ENCODE measurements around the gene SRPK3. TPM values are rescaled to one million over a fixed set of nuclear protein-coding genes. Genes with fewer than 3 reads are reported as not detected.
A peak's percentile ranks its signal among the peaks of the same experiment; 100 is the strongest.

SRPK3 gene
- total RNA-seq, 1 donor from 2014 or later = not detected

GRCh38 chrX:153825042-153825441 is 44.2 kb downstream of the SRPK3 start:
- H3K4me1 Mint-ChIP-seq (ENCODE audit: unreplicated experiment) = no peaks in the 10 kb centered on the region
- TF ChIP-seq CTCF (conservative IDR thresholded peaks at IDR 0.05) = no peak

GRCh38 chrX:153827016-153827415 is 46.2 kb downstream of the SRPK3 start:
- Mint-ChIP-seq H3K27ac (no peak overlapping the region), H3K36me3 (peaks cover 9% of the 10 kb centered on the region), H3K4me1 (ENCODE audit: unreplicated experiment) (no peaks in the 10 kb centered on the region), H3K27me3 (peaks cover 38% of the 10 kb centered on the region), H3K9me3 (peaks cover 9% of the 10 kb centered on the region), H3K4me3 (no peak overlapping the region)
- no peak for TF ChIP-seq CTCF (conservative IDR thresholded peaks at IDR 0.05)
- no peak for DNase-seq (ENCODE audit: extremely low spot score, unreplicated experiment)

More at GRCh38 chrX:153825042-153825441, 44.2 kb downstream of the SRPK3 start:
- peaks cover 9% of the 10 kb centered on the region for H3K9me3 Mint-ChIP-seq
- no peak for DNase-seq (ENCODE audit: extremely low spot score, unreplicated experiment)
- peaks cover 28% of the 10 kb centered on the region for H3K27me3 Mint-ChIP-seq
- peaks cover 9% of the 10 kb centered on the region for H3K36me3 Mint-ChIP-seq
- no peak overlapping the region for H3K4me3 Mint-ChIP-seq
- no peak overlapping the region for H3K27ac Mint-ChIP-seq

- peak overlapping the region; percentile 48 for H3K4me3 Mint-ChIP-seq
- peaks cover 9% of the 10 kb centered on the region for H3K36me3 Mint-ChIP-seq
- H3K27ac Mint-ChIP-seq = no peak overlapping the region
- H3K9me3 Mint-ChIP-seq = peaks cover 9% of the 10 kb centered on the region
- peaks cover 43% of the 10 kb centered on the region for H3K27me3 Mint-ChIP-seq
- no peaks in the 10 kb centered on the region for H3K4me1 Mint-ChIP-seq (ENCODE audit: unreplicated experiment)
- no peak for DNase-seq (ENCODE audit: extremely low spot score, unreplicated experiment)
- no peak for TF ChIP-seq CTCF (conservative IDR thresholded peaks at IDR 0.05)
These were observed 47.1 kb downstream of the SRPK3 start for GRCh38 chrX:153827903-153828302.

- H3K27ac Mint-ChIP-seq = no peak overlapping the region
- DNase-seq (ENCODE audit: extremely low spot score, unreplicated experiment) = no peak
- peaks cover 9% of the 10 kb centered on the region for H3K36me3 Mint-ChIP-seq
- H3K9me3 Mint-ChIP-seq = peaks cover 13% of the 10 kb centered on the region
- peaks cover 46% of the 10 kb centered on the region for H3K27me3 Mint-ChIP-seq
- H3K4me1 Mint-ChIP-seq (ENCODE audit: unreplicated experiment) = no peaks in the 10 kb centered on the region
- TF ChIP-seq CTCF (conservative IDR thresholded peaks at IDR 0.05) = no peak
- peak overlapping the region; percentile 44 for H3K4me3 Mint-ChIP-seq
These were observed 47.5 kb downstream of the SRPK3 start for GRCh38 chrX:153828308-153828707.

GRCh38 chrX:153828723-153829548 is 48.1 kb downstream of the SRPK3 start:
- peaks cover 9% of the 10 kb centered on the region for H3K36me3 Mint-ChIP-seq
- no peaks in the 10 kb centered on the region for H3K4me1 Mint-ChIP-seq (ENCODE audit: unreplicated experiment)
- H3K9me3 Mint-ChIP-seq = peaks cover 13% of the 10 kb centered on the region
- H3K4me3 Mint-ChIP-seq = peak overlapping the region; percentile 76
- H3K27me3 Mint-ChIP-seq = peaks cover 46% of the 10 kb centered on the region
- no peak for DNase-seq (ENCODE audit: extremely low spot score, unreplicated experiment)
- no peak for TF ChIP-seq CTCF (conservative IDR thresholded peaks at IDR 0.05)
- H3K27ac Mint-ChIP-seq = no peak overlapping the region
